GM19193 (cell line): ENCODE data around the gene PSKH1.

Experiments
- POLR2A ChIP-seq: IDR thresholded peaks from 4 replicates; pipeline ENCODE4 v1.6.1; 2011; ENCODE audit not compliant: insufficient read depth, insufficient read length; ENCODE audit errors: extremely low read depth

Gene PSKH1

GRCh38 chr16:67860589-67861398 lies 32.3 kb upstream of the PSKH1 start:
- no peak for TF ChIP-seq POLR2A

- TF ChIP-seq POLR2A = no peak
These were observed 31.2 kb upstream of the PSKH1 start for GRCh38 chr16:67861877-67862276.

GRCh38 chr16:67862623-67863583 lies 30.2 kb upstream of the PSKH1 start:
- no peak for TF ChIP-seq POLR2A

GRCh38 chr16:67864594-67864993 lies 28.5 kb upstream of the PSKH1 start:
- no peak for TF ChIP-seq POLR2A

- no peak for TF ChIP-seq POLR2A
These were observed 27.7 kb upstream of the PSKH1 start for GRCh38 chr16:67865318-67865717.

GRCh38 chr16:67868290-67868689 lies 24.8 kb upstream of the PSKH1 start:
- no peak for TF ChIP-seq POLR2A

GRCh38 chr16:67869653-67870052 lies 23.4 kb upstream of the PSKH1 start:
- no peak for TF ChIP-seq POLR2A

GRCh38 chr16:67871256-67871655 lies 21.8 kb upstream of the PSKH1 start:
- TF ChIP-seq POLR2A = no peak

- TF ChIP-seq POLR2A = no peak
These were observed 20.9 kb upstream of the PSKH1 start for GRCh38 chr16:67872131-67872630.

GRCh38 chr16:67872631-67873434 lies 20.2 kb upstream of the PSKH1 start, which contains the start of gene EDC4:
Gene EDC4 (plus strand): TSS chr16:67873052. CDS start chr16:67873262, 210 bp downstream.
- peak; percentile 80 for TF ChIP-seq POLR2A

- no peak for TF ChIP-seq POLR2A
These were observed 19.4 kb upstream of the PSKH1 start for GRCh38 chr16:67873435-67874370.

- TF ChIP-seq POLR2A = no peak
These were observed 18.7 kb upstream of the PSKH1 start for GRCh38 chr16:67874372-67874771.

GRCh38 chr16:67877064-67877463 lies 16.0 kb upstream of the PSKH1 start:
- no peak for TF ChIP-seq POLR2A

- no peak for TF ChIP-seq POLR2A
These were observed 14.8 kb upstream of the PSKH1 start for GRCh38 chr16:67878232-67878631.

GRCh38 chr16:67878846-67879245 lies 14.2 kb upstream of the PSKH1 start:
- no peak for TF ChIP-seq POLR2A
